HL-60/S4 treated with retinoic acid at 250 ng/mL for 4 days and 3 days (cell line): Measurements from ENCODE around the gene AVL9.
"Not testable (repeated sequence)": the region's sequence is repeated elsewhere in the genome, so short reads cannot be mapped to it uniquely, and the experiment has no call there.

ENCODE experiments used
- in situ Hi-C: fragments of 300-500 bp; cut with MboI; formaldehyde crosslinking; loops from 2 replicates; pipeline ENCODE4 v1.7.0; 2022; ENCODE audit warnings: low sequenced_read_pairs

Gene AVL9

GRCh38 chr7:32586291-32587221 lies 91.3 kb downstream of the AVL9 start:
- in situ Hi-C loops: no loop called here

- in situ Hi-C loops: no loop called here
These were observed 92.2 kb downstream of the AVL9 start for GRCh38 chr7:32587411-32587948.

GRCh38 chr7:32588657-32589056 lies 93.4 kb downstream of the AVL9 start:
- in situ Hi-C loops: no loop called here

- in situ Hi-C loops: no loop called here
These were observed 96.6 kb downstream of the AVL9 start for GRCh38 chr7:32591938-32592337.

GRCh38 chr7:32592701-32593100 lies 97.4 kb downstream of the AVL9 start:
- in situ Hi-C loops: no loop called here

- in situ Hi-C loops: no loop called here
These were observed 99.7 kb downstream of the AVL9 start for GRCh38 chr7:32594965-32595490.

GRCh38 chr7:32601196-32601595 lies 105.9 kb downstream of the AVL9 start:
- in situ Hi-C loops: not testable (repeated sequence)

- in situ Hi-C loops: no loop called here
These were observed 107.2 kb downstream of the AVL9 start for GRCh38 chr7:32602470-32602869.

GRCh38 chr7:32603492-32603891 lies 108.2 kb downstream of the AVL9 start:
- in situ Hi-C loops: not testable (repeated sequence)

- in situ Hi-C loops: not testable (repeated sequence)
These were observed 108.8 kb downstream of the AVL9 start for GRCh38 chr7:32604047-32604446.

- in situ Hi-C loops: no loop called here
These were observed 109.7 kb downstream of the AVL9 start for GRCh38 chr7:32605032-32605431.

- in situ Hi-C loops: no loop called here
These were observed 114.2 kb downstream of the AVL9 start for GRCh38 chr7:32609463-32609862.

GRCh38 chr7:32611201-32612099 lies 116.2 kb downstream of the AVL9 start:
- in situ Hi-C loops: no loop called here

- in situ Hi-C loops: no loop called here
These were observed 121.3 kb downstream of the AVL9 start for GRCh38 chr7:32616625-32617024.

- in situ Hi-C loops: no loop called here
These were observed 123.2 kb downstream of the AVL9 start for GRCh38 chr7:32618470-32618869.

- in situ Hi-C loops: no loop called here
These were observed 123.7 kb downstream of the AVL9 start for GRCh38 chr7:32618987-32619386.

GRCh38 chr7:32619416-32619815 lies 124.1 kb downstream of the AVL9 start:
- in situ Hi-C loops: not testable (repeated sequence)

- in situ Hi-C loops: no loop called here
These were observed 135.7 kb downstream of the AVL9 start for GRCh38 chr7:32631021-32631420.

- in situ Hi-C loops: not testable (repeated sequence)
These were observed 136.6 kb downstream of the AVL9 start for GRCh38 chr7:32631590-32632497.

- in situ Hi-C loops: not testable (repeated sequence)
These were observed 138.2 kb downstream of the AVL9 start for GRCh38 chr7:32633446-32633845.
